IMR-90 (cell line): ENCODE measurements around the gene TMEM204. TPM values are rescaled to one million over a fixed set of nuclear protein-coding genes. Genes with fewer than 3 reads are reported as not detected.

Experiments
- ATAC-seq: fragments of 200-7000 bp; cut with Tn5 transposase; 2 replicates; pipeline ENCODE4 v1.9.1; 2020; ENCODE audit warnings: low read depth, mild to moderate bottlenecking, moderate library complexity
- BruUV-seq: library from RNA; stranded (reverse); fragments of 400-500 nt; replicated peaks from 2 replicates; lab custom pipeline; 2021; lab: Mats Ljungman, UMichigan
- CTCF ChIA-PET: fragments of 300-600 bp; formaldehyde crosslinking; extraction: SDS; loops from one replicate; lab custom pipeline; 2021; ENCODE audit warnings: antibody characterized with exemption; lab: Yijun Ruan, JAX
- POLR2A ChIA-PET: fragments of 300-600 bp; sonication (Branson Sonifier 250); formaldehyde crosslinking; loops from one replicate; lab custom pipeline; 2022; ENCODE audit warnings: antibody characterized with exemption; ENCODE audit not compliant: unreplicated experiment; lab: Charles Lee
- DNase-seq: peaks from one replicate; pipeline ENCODE4 v3.0.0; 2013
- H2AFZ ChIP-seq: replicated peaks from 2 replicates; pipeline ENCODE3; 2013; ENCODE audit warnings: low read length, mild to moderate bottlenecking; ENCODE audit not compliant: poor library complexity
- H2AK5ac ChIP-seq: 2 replicates; pipeline ENCODE4 v1.6.1; 2013; ENCODE audit warnings: low read depth, low read length, inconsistent platforms
- H2AK9ac ChIP-seq: replicated peaks from 2 replicates; pipeline ENCODE3; 2013; ENCODE audit warnings: mild to moderate bottlenecking, low read depth, low read length, moderate library complexity; ENCODE audit not compliant: poor library complexity
- H2BK120ac ChIP-seq: 2 replicates; pipeline ENCODE4 v1.6.1; 2013; ENCODE audit warnings: low read depth, low read length, inconsistent platforms
- H2BK15ac ChIP-seq: 3 replicates; pipeline ENCODE4 v1.6.1; 2013; ENCODE audit warnings: low read depth, low read length, inconsistent platforms
- H2BK20ac ChIP-seq: 2 replicates; pipeline ENCODE4 v1.6.1; 2013; ENCODE audit warnings: low read depth, mild to moderate bottlenecking, inconsistent platforms, low read length, moderate library complexity
- H2BK5ac ChIP-seq: 2 replicates; pipeline ENCODE4 v1.6.1; 2013; ENCODE audit warnings: mild to moderate bottlenecking, low read depth, low read length, inconsistent platforms; ENCODE audit not compliant: poor library complexity, severe bottlenecking
- H3K14ac ChIP-seq: replicated peaks from 2 replicates; pipeline ENCODE4 v1.6.1; 2013; ENCODE audit warnings: low read depth, low read length, inconsistent platforms
- H3K18ac ChIP-seq: 2 replicates; pipeline ENCODE4 v1.6.1; 2013; ENCODE audit warnings: low read depth, low read length, control low read depth
- H3K23ac ChIP-seq: 2 replicates; pipeline ENCODE4 v1.6.1; 2013; ENCODE audit warnings: low read depth, low read length, inconsistent platforms
- H3K27ac ChIP-seq: 2 replicates; pipeline ENCODE4 v1.5.1; 2013; ENCODE audit warnings: mild to moderate bottlenecking, control low read depth, low read length; ENCODE audit not compliant: insufficient read depth
- H3K27me3 ChIP-seq: 2 replicates; pipeline ENCODE4 v1.6.1; 2013; ENCODE audit warnings: low read length; ENCODE audit not compliant: control insufficient read depth, insufficient read depth
- H3K36me3 ChIP-seq: 2 replicates; pipeline ENCODE4 v1.6.1; 2013; ENCODE audit warnings: low read length, mixed read lengths; ENCODE audit not compliant: control insufficient read depth, insufficient read depth
- H3K4ac ChIP-seq: 2 replicates; pipeline ENCODE4 v1.6.1; 2013; ENCODE audit warnings: low read depth, low read length, inconsistent platforms
- H3K4me1 ChIP-seq: 2 replicates; pipeline ENCODE4 v1.6.1; 2013; ENCODE audit warnings: low read length, mixed read lengths; ENCODE audit not compliant: control insufficient read depth, insufficient read depth
- H3K4me2 ChIP-seq: 2 replicates; pipeline ENCODE4 v1.6.1; 2013; ENCODE audit warnings: low read depth, mild to moderate bottlenecking, control low read depth, low read length, moderate library complexity
- H3K4me3 ChIP-seq: 2 replicates; pipeline ENCODE4 v1.5.1; 2013; ENCODE audit warnings: low read depth, mild to moderate bottlenecking, control low read depth, low read length, moderate library complexity; ENCODE audit not compliant: insufficient read depth
- H3K56ac ChIP-seq: 2 replicates; pipeline ENCODE4 v1.6.1; 2013; ENCODE audit warnings: low read length, inconsistent platforms; ENCODE audit not compliant: insufficient read depth; ENCODE audit errors: extremely low read depth
- H3K79me1 ChIP-seq, 2 experiments: 2 replicates each; pipeline ENCODE4 v1.6.1; 2013; ENCODE audit warnings: low read length in 2 of 2, inconsistent platforms in 1 of 2, low read depth in 1 of 2
- H3K9ac ChIP-seq: 2 replicates; pipeline ENCODE4 v1.6.1; 2013; ENCODE audit warnings: low read depth, low read length, control low read depth
- H3K9me1 ChIP-seq: 2 replicates; pipeline ENCODE4 v1.6.1; 2013; ENCODE audit warnings: low read length, inconsistent platforms; ENCODE audit not compliant: insufficient read depth
- H3K9me3 ChIP-seq: 2 replicates; pipeline ENCODE4 v1.6.1; 2013; ENCODE audit warnings: low read length; ENCODE audit not compliant: control insufficient read depth, insufficient read depth
- H4K20me1 ChIP-seq: 2 replicates; pipeline ENCODE4 v1.6.1; 2013; ENCODE audit warnings: low read length, inconsistent platforms; ENCODE audit not compliant: insufficient read depth
- H4K5ac ChIP-seq: 2 replicates; pipeline ENCODE4 v1.6.1; 2013; ENCODE audit warnings: mild to moderate bottlenecking, low read depth, low read length, control low read depth
- H4K8ac ChIP-seq, 2 experiments: 2 replicates each; pipeline ENCODE4 v1.6.1; 2013; ENCODE audit warnings: low read depth in 2 of 2, low read length in 2 of 2, control low read depth in 1 of 2, inconsistent platforms in 1 of 2
- H4K91ac ChIP-seq: 2 replicates; pipeline ENCODE4 v1.6.1; 2013; ENCODE audit warnings: low read depth, low read length, inconsistent platforms; ENCODE audit not compliant: insufficient read depth
- MAZ ChIP-seq: IDR thresholded peaks from 2 replicates; pipeline ENCODE4 v1.6.1; 2012; ENCODE audit warnings: low read depth, mild to moderate bottlenecking, low read length, improper control_type of control experiment, moderate library complexity, borderline replicate concordance
- RCOR1 ChIP-seq: IDR thresholded peaks from 2 replicates; pipeline ENCODE4 v1.6.1; 2012; ENCODE audit warnings: mild to moderate bottlenecking, low read length, improper control_type of control experiment; ENCODE audit not compliant: insufficient replicate concordance
- WGBS, 2 experiments: methylation state at CpG; one replicate each; pipeline versions ENCODE4 v1.1.5 to v1.1.7; 2013; ENCODE audit warnings: missing lambda C conversion rate in 2 of 2; ENCODE audit not compliant: insufficient read length in 1 of 2; ENCODE audit errors: extremely low coverage in 2 of 2; 5-methylcytosine and 5-hydroxymethylcytosine counted together
- dilution Hi-C: fragments of 300-500 bp; cut with HindIII; formaldehyde crosslinking; loops from one replicate; pipeline ENCODE4 v1.14.3; 2018; ENCODE audit warnings: low sequenced_read_pairs; ENCODE audit not compliant: unreplicated experiment
- in situ Hi-C: fragments of 300-500 bp; cut with MboI; formaldehyde crosslinking; loops from 3 replicates; pipeline ENCODE4 v1.14.3; 2019; ENCODE audit warnings: low sequenced_read_pairs, inconsistent platforms, mixed read lengths
- intact Hi-C: fragments of 100-400 bp; cut with micrococcal nuclease; formaldehyde crosslinking; loops from 2 replicates; pipeline ENCODE4 v1.10.0; 2022
- polyA plus RNA-seq, 3 experiments: library from polyadenylated mRNA; depleted of rRNA; stranded (reverse); fragments of >200 nt; gene quantifications; 2 replicates each; pipeline ENCODE4 v1.2.3, GENCODE V29; 2012; ENCODE audit warnings: low replicate concordance in 1 of 3
- total RNA-seq: library from RNA; depleted of rRNA; stranded (reverse); fragments of >200 nt; gene quantifications from 2 replicates; pipeline ENCODE4 v1.2.3, GENCODE V29; 2012

Gene TMEM204
- total and polyA plus RNA-seq, 2 of the 4 experiments (the other 2 are of a cell fraction), result 7.0 to 12.3 TPM

DNA sequence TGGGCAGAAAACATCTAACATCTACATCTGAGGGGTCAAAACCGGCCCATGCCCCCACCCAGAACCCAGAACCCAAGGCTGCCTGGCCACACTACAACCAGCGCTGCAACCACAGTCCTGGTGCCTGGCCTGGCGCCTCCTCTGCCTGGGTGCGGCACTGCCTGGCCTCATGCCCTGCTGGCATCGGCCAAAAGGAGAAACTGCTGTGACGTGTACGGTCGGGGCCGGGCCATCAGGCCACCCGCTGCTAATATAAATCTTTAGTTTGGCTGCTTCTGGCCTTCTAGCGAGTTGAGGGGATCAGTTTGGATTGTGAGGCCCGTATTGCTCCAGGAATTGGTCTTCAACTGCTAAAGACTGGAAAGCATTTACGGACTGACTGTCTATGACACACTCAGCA lies 22.8 kb downstream of the TMEM204 start:
- no peaks in the 10 kb centered on the region for H4K20me1 ChIP-seq
- CTCF ChIA-PET, result no interaction called here
- ATAC-seq (no peak), DNase-seq (no peak)
- H3K27me3 ChIP-seq, result no peaks in the 10 kb centered on the region
- no peak overlapping the region for H3K4ac ChIP-seq
- H3K36me3 ChIP-seq, result peaks cover 47% of the 10 kb centered on the region
- H3K18ac ChIP-seq, result no peak overlapping the region
- no peak overlapping the region for H3K4me3 ChIP-seq
- H2AK5ac ChIP-seq, result no peak overlapping the region
- no peak overlapping the region for H2BK20ac ChIP-seq
- dilution Hi-C loops (no loop called here), intact Hi-C loops (no loop called here), in situ Hi-C loops (no loop called here)
- no peaks in the 10 kb centered on the region for H3K9me3 ChIP-seq
- no peak overlapping the region for H4K91ac ChIP-seq
- no peak overlapping the region for H3K56ac ChIP-seq
- no TSS peak for BruUV-seq
- no peak overlapping the region for H2BK5ac ChIP-seq
- 85% methylated on average over 8 of the region's 13 CpGs; no CpG with 5 or more reads in 1 of the 2 experiments for WGBS, 2 experiments
- H2BK120ac ChIP-seq, result no peak overlapping the region
- no peak overlapping the region for H4K5ac ChIP-seq
- no peak overlapping the region for H2BK15ac ChIP-seq
- TF ChIP-seq MAZ (no peak), RCOR1 (no peak)
- no peak overlapping the region for H3K14ac ChIP-seq
- no peak overlapping the region for H4K8ac ChIP-seq
- H3K9ac ChIP-seq, result no peak overlapping the region
- H3K79me1 ChIP-seq, result peaks cover 0 to 4% of the 10 kb centered on the region in 2 experiments; a peak in 2 of 4 replicates
- H3K23ac ChIP-seq, result no peak overlapping the region
- POLR2A ChIA-PET, result no interaction called here
- H3K9me1 ChIP-seq, result no peaks in the 10 kb centered on the region
- no peaks in the 10 kb centered on the region for H3K4me1 ChIP-seq
- H3K4me2 ChIP-seq, result no peak overlapping the region
- no peak overlapping the region for H2AK9ac ChIP-seq
- H2AFZ ChIP-seq, result no peak overlapping the region
- no peak overlapping the region for H3K27ac ChIP-seq
